IPS DF 4.7 (cell line): Measurements from ENCODE around the gene PPM1L.

Experiments
- DNase-seq: peaks from one replicate; pipeline ENCODE4 v3.0.0-alpha.2; 2013; ENCODE audit warnings: low spot score; ENCODE audit errors: extremely low read depth

PPM1L gene

GRCh38 chr3:161083131-161083530 lies 327.1 kb downstream of the PPM1L start:
- no peak for DNase-seq

- no peak for DNase-seq
Observed at GRCh38 chr3:161084277-161084676, 328.2 kb downstream of the PPM1L start.

DNA sequence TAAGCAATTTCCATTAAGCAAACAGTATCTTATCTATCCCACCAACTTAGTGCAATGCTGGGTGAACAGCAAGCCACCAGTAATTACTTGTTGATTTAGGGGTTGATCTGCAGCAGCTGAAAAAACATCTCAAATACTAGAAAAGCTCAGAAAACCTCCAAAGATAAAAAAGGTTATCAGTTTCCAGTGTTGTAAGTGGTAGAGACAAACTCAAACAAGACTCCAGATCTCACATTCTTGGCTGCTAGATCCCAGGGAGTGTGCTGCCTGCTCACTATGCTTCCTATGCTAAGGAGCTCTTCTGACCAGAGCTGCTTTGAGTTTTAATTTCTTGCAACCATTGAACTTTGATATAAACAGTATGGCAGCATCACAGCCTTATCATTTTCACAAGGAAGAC lies 337.9 kb downstream of the PPM1L start:
- no peak for DNase-seq

DNA sequence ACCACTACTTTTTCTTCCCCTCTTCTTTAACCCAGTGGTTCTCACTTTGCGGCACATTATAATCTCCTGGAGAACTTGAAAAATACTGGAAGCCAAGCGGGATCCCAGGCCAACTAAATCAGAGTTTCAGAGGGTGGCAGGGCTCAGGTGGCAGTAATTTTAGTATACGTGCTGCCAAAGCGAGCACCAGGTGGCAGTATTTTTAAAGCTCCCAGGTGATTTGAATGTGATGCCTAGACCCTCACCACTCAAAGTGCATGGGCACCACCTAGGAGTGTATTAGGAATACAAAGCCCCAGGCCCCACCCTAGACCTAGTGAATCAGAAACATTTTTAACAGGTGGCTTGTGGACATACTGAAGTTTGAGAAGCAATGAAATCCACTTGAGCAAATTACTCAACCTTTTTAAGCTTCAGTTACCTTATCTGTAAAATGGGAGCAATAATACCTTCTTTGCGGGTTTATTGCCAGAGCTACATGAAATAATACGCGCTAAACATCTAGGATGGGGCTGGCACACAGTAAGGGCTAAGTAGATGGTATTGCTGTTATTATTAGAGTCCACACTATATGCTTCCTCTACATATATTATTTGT lies 340.8 kb downstream of the PPM1L start:
- DNase-seq, result no peak

GRCh38 chr3:161100994-161101393 lies 345.0 kb downstream of the PPM1L start:
- no peak for DNase-seq

DNA sequence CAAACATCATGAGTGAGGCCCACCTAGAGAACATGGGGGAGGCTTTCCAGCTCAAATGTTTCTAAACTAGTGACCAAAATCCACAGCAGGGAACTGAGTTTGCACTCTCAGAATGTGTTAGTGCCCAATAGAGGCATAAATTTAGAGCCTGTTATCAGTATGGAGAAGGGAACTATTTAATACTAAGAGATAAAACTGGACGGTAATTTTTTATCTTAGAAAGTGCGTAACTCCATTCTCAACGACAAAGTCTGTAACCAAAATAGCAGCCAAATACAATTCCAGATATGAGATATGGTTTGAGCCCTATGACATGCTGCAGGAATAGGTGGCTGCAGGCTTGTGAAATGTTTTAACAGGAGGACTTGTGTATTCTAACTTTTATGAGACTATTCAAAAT lies 345.6 kb downstream of the PPM1L start:
- DNase-seq, result no peak

DNA sequence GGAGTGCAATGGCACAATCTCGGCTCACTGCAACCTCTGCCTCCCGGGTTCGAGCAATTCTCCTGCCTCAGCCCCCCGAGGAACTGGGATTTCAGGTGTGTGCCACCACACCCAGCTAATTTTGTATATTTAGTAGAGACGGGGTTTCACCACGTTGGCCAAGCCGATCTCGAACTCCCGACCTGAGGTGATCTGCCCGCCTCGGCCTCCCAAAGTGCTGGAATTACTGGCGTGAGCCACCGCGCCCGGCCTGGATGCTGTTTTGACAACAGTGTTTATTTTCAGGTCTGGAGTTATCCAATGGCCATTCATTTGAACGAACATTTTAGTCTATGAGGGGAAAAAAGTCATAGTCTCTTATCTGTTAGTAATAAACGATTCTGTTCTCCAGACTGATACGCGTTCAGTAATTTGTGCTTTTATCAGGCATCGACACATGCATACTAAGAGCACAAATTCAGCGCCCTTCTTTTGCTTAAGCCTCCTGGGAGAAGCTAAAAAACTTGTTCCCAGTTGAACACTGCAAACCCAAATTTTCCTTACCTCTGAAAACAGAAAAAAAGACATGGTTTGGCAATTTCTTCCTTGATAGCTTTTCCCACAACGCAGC lies 347.9 kb downstream of the PPM1L start:
- DNase-seq, result no peak

GRCh38 chr3:161104561-161105551 lies 348.8 kb downstream of the PPM1L start, which contains the start of gene B3GALNT1:
B3GALNT1 (minus strand) TSS chr3:161105349; CDS start chr3:161086754, 18,595 bp downstream.
- no peak for DNase-seq

DNA sequence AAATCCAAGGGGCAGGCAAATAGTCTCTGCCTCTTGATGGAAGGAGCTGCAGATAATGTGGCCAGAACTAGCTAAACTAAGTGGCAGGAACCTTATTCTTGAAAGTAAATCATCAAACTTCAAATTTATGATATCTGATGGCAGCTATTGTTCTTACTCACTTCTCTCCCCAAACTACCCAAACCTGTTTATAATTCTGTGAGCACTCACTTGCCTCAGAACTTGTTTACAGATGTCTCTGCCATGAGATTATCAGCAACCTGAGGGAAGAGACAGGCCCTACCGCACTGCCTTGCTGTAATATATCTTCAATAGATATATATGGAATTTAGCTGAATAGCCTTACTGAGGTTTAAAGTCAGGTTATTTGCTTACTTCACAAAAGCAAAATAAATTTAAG lies 351.3 kb downstream of the PPM1L start:
- no peak for DNase-seq

- DNase-seq, result no peak
Observed at GRCh38 chr3:161108840-161109239, 352.8 kb downstream of the PPM1L start.

GRCh38 chr3:161117646-161118045 lies 361.6 kb downstream of the PPM1L start:
- no peak for DNase-seq

GRCh38 chr3:161126495-161126894 lies 370.5 kb downstream of the PPM1L start:
- DNase-seq, result no peak
